NCI-H460 (cell line): Measurements from ENCODE around the gene NRGN. TPM values are rescaled to one million over a fixed set of nuclear protein-coding genes. Genes with fewer than 3 reads are reported as not detected.
"Not testable (repeated sequence)": the region's sequence is repeated elsewhere in the genome, so short reads cannot be mapped to it uniquely, and the experiment has no call there.

Experiments
- DNase-seq: peaks from one replicate; pipeline ENCODE4 v3.0.0-alpha.2; 2016; ENCODE audit warnings: low read depth; ENCODE audit errors: extremely low read depth
- total RNA-seq: library from RNA; depleted of rRNA; stranded (reverse); fragments of >200 nt; shearing (Covaris generic); gene quantifications from 2 replicates; pipeline ENCODE4 v1.2.3, GENCODE V29; 2014

Gene NRGN
- total RNA-seq, 1 experiment from 2014 or later: not detected

DNA sequence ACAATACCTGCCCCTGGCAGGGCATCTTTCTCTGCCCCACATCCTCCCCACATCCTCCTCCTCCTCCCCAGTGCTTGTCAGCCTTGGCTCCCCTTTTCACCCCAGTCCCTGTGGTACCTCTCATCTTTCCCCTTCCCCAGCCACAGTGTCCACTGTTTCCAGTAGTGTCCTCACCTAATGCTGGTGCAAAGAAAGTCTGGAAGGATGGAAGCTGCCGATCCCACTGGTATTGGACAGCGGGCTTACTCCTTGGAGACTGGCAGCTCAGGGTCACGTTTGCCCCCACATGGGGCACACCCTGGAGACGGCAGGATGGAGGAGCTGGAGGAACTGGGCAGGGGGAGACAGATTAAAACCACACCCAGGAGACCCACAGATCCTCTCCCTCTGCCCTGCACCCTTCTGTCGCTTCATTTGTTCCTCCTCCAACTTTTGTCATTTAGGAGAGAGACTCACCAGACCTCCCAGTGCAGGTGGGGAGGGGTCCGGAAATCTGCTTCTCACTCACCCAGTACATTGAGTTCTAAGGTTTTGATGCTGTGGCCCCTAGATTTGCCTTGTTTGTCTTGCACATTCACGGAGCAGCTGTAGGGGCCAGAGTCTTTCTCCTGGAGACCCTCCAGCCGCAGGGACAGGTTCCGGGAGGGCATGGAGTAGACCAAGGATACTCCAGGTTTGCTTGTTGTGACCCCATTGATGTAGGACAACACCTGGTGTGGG is 16.5 kb downstream of the NRGN start:
- DNase-seq: no peak

DNA sequence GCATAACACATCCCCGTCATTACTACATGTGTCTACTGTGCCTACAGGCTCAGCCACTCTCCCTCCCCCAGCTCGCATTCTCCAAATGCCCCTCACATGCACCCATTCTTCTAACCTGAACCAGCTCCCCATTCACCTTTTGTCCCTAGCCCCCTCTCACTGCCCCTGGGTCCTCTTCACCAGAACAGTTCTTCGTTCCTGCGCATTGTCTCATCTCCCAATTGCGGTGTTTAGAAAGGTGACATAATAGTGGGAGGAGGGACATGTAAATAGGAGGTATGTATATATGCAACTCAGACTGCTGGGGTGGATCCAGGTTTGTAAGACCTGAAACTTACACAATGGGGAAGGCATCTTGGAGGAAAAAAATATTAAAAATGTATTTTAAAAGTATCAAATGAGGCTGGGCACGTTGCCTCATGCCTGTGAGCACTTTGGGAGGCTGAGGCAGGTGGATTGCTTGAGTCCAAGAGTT is 17.0 kb downstream of the NRGN start:
- no peak for DNase-seq

DNA sequence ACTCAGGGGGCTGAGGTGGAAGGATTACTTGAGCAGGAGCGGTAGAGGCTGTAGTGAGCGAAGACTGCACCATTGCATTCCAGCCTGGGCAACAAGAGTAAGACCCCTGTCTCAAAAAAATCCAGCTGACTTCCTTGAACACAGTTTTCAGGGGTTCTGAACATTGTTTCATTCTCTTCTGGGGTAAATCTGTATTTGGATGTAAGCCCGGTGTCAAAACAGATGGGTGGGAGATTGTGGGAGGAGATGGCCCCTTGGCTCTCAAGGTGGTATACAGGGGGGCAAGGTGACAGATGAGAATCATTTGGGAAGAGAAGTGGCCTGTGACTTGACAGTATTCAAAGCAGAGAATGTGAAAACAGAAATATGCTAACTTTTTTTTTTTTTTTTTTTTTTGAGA is 17.6 kb downstream of the NRGN start:
- DNase-seq: no peak

GRCh38 chr11:124758355-124759265 is 18.9 kb downstream of the NRGN start:
- DNase-seq: peak; percentile 44

DNA sequence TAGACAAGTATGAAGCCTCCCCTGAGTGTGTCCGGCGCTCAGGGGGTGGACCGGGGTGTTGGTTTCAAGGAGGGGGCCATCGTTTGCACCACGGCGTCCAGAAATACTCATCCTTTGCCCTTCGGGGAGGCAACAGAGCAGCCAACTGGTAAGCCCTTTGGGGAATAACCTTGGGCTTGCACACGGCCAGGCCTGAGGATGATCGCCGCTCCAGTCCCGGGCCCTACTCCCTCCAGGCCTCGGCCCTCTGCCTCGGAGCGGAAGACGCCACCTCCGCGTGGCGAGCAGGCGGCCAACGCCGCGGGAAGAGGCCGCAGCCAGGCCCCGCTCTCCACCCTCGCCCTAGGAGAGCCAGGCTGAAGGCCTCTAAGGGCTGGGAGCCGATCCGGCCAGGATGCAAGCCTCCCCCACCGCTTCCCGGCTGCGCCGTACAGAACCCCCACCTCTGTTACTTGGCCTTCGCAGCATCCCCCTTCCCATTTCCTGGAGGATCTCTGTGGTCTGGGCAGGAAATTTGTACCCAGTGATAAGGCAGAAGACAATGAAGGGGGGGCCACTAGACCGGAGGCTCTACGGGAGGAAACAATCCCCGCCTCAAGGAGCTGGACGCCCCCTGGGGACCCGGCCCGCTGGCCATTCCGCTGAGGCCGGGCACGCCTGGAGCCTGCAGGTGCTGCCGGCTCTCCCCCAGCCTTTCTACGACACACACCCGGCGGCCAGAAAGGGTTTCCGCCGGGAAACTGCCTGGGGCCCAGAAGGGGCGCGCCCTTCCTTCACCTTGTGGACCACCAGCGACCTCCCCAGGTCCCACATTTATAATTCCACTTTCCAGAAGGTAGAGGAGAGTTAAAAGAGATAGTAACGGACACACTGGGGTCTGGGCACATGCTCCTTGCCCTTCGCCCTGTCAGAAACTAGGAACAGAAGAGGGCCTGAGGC is 19.8 kb downstream of the NRGN start:
- DNase-seq: no peak

DNA sequence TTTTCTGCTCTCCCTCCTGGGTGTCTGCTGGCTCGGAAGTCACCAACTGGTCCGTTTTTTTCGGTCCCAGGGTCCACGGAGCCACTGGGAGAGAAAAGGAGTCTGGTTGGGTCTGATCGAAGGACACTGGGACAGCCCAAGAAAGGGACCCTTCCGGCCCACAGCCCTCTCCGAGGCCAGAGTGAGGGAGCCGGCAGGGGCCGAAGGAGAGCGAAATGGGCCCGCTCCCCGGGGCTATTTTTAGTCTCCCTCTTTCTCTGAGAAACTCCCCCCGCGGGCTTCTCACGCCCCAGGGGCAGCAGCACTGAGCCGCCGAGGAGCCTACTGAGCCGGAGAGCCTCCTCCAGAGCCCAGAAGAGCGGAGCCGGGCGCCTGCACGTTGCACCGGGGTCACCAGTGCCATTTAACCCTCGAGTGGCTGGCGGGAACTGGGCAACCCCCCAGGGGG is 20.5 kb downstream of the NRGN start:
- DNase-seq: no peak

DNA sequence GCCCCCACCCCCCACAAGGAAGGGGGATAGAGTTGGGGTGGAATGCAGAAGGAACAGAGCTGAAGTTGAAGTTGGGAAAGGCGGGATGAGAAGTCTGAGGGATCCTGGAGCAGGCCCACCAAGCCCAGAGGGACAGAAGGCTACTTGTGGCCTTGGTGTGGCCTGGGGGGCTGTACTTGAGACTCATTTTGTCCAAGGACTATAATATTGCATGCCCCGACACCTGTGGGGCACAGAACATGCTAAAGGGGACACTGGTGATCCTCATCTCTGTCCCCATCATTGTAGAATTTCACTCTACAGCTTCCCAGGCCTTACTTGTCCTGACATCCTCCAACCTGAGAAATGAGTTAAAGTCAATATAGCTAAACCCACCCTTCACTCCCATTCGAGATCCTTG is 21.1 kb downstream of the NRGN start:
- DNase-seq: no peak

GRCh38 chr11:124761301-124762104 is 21.8 kb downstream of the NRGN start:
- DNase-seq: no peak

DNA sequence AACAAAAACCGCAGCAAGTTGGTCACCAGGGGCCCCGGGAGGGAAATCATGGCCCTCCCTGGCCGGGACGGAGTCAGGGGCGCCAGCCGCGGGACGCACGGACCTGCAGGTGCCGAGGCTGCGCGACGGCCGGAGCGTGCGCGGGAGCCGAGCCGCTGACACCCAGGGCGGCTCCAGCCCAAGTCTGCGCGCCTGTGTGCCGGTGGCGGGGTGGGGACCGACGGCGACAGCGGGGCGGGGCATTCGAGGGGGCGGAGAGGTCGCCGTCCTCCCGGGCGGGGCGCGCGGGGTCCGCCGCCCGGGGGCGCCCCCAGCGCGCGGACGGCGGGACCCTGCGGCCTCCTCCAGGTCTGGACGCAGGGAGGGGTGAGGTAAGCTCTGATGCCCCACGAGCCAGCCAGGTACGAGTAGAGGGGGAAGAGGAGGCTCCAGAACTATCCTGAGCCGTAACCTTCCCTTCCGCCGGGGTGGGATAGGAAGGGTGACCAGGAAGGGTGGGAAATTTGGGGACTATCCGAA is 22.4 kb downstream of the NRGN start, which contains the start of gene ESAM:
ESAM (minus strand) TSS at position 186 of the 519 bp plus-strand sequence; CDS start at position 50, 136 bp downstream.
- no peak for DNase-seq

DNA sequence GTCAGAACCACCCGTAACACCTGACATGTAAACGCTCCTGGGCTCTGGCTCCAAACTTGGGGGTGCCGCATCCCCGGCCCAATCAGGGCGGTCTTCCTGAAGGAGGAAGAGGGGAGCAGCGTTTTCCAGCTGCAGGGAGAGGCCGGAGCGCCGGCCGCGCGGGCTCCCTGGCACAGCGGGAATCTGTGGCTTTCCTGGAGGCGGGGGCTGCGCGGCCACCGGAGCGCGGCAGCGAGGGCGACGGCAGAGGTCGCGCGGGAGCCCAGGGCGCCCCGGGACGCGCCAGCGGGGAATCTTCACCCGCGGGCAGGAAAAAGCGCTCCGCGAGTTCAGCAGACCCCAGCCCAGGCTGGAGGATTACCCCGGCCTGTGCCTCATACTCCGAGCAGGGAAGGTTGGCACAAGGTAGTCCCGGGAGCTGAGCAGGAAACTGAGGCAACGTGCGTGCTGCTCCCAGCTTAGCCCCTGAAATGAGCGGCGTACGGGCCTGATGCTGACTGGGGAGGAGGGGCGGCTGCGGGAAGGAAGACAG is 22.9 kb downstream of the NRGN start:
- no peak for DNase-seq

DNA sequence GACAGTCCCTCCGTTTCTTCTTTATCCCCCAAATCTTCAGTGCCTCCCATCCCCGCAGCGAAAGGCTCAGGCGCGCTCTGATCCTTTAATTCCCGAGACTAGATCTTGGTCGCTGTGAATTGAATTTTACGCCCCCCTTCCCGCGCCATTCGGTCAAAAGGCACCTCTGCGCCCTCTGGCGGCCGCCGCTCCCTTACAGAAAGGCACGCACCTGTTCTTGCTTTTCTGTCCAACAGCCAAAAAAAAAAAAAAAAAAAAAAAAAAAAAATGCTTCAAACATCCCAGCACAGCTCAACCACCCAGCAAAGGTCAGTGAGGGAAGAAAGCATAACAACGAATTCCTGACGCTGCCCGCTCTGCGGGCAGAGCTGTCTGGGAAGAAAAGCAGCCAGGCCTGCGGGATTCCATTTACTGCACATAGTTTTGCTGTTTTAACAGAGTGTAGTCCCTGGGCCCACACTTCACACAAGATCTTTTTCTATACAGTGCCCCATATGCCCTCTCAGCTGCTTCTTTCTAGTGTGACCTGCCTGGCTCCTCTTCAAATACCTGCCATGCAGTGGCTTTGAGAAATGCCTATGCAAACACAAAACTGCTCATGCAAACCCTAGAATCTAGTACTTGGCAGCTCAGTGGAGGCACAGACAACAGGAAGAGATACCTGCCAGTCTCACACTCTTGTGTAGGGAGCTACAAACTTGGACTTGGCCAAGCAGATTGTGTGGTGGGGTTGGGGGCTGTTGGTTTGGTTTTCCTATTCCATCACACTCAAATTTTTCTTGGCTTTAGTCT is 23.6 kb downstream of the NRGN start:
- peak; percentile 33 for DNase-seq

GRCh38 chr11:124766156-124766555 is 26.4 kb downstream of the NRGN start:
- DNase-seq: no peak

DNA sequence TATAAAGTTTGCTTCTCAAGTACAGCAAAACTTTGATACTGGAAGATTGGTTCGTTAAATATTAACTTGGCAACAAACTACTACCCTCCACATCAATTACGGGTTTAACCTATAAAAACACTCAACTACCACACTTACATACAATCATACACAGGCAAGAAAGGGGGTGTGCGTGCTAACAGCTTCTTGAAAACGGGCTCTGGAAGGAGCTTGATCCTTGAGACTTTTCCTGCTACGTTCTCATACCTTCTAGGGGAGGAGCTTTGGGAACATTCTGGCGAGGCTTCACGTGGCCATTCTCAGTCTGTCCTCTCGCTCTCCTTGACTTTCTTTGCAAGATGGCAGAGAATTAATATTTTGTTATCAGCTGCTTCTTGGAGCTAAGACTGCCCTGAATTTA is 29.2 kb downstream of the NRGN start:
- no peak for DNase-seq

DNA sequence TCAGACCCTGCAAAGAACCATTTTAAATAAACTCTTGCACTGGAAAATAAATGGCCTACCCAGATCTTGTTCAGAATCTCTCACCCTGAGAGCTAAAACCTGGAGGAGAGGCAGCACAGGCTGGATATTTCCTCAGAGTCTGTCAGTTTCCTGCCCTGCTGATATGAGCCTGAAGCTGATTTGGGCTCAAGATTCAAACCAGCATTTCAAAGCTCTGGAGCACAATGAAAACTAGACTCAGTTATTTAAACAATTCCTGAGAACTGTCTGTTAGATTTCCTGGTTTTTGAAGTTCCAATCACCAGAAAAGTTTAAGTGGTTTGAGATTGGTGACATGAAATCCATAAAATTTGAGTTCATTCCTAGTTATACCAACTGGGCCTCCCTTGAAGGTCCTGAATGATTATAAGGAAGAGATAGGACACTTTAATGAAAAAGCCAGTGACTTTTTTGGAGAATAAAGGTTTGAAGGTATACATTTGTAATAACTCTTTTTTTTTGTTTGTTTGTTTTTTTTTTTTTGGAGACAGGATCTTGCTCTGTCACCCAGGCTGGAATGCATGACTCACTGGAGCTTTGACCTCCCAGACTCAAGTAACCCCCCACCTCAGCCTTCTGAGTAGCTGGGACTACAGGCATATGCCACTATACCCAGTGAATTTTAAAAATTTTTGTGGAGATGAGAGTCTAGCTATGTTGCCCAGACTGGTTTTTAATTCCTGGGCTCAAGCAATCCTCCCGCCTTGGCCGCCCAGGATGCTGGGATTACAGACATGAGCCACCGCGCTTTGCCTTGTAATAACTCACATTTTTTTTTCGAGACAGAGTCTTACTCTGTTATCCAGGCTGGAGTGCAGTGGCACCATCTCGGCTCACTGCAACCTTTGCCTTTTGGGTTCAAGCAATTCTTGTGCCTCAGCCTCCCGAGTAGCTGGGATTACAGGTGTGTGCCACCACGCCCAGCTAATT is 30.3 kb downstream of the NRGN start:
- DNase-seq: no peak

- not testable (repeated sequence) for DNase-seq
Measured at GRCh38 chr11:124770959-124771358, 31.2 kb downstream of the NRGN start.

- no peak for DNase-seq
Measured at GRCh38 chr11:124776865-124777645, 37.3 kb downstream of the NRGN start.
